HCT116 (cell line): ENCODE measurements around the gene MAPKAP1. TPM values are rescaled to one million over a fixed set of nuclear protein-coding genes. Genes with fewer than 3 reads are reported as not detected.
A peak's percentile ranks its signal among the peaks of the same experiment; 100 is the strongest.

Experiments
- ATAC-seq: fragments of 200-7000 bp; cut with Tn5 transposase; 2 replicates; pipeline ENCODE4 v1.9.1; 2020; ENCODE audit warnings: mild to moderate bottlenecking, moderate library complexity
- BruUV-seq: library from RNA; stranded (reverse); fragments of 400-500 nt; replicated peaks from 2 replicates; lab custom pipeline; 2021; lab: Mats Ljungman, UMichigan
- CTCF ChIA-PET: fragments of 300-600 bp; sonication (Branson Sonifier 250); formaldehyde crosslinking; loops from one replicate; lab custom pipeline; 2021; ENCODE audit warnings: antibody characterized with exemption; lab: Charles Lee
- POLR2A ChIA-PET: fragments of 300-600, 350-600 bp; sonication (Branson Sonifier 250); formaldehyde crosslinking; loops from one replicate; lab custom pipeline; 2021; ENCODE audit warnings: antibody characterized with exemption; lab: Charles Lee
- RAD21 ChIA-PET, 2 experiments: fragments of 300-600 bp; sonication (Branson Sonifier 250); formaldehyde crosslinking; loops; one replicate each; lab custom pipeline; 2023; ENCODE audit warnings: low total read pairs in 2 of 2; ENCODE audit not compliant: uncharacterized antibody in 2 of 2, unreplicated experiment in 2 of 2, low non-redundant PET in 1 of 2; lab: Charles Lee
- DNase-seq: peaks from one replicate; pipeline ENCODE4 v3.0.0-alpha.2; 2010; ENCODE audit warnings: low read depth, low spot score
- H2AFZ ChIP-seq: fragments of 200-600 bp; shearing (Covaris generic), sonication (generic); 2 replicates; pipeline ENCODE4 v1.6.1; 2017; ENCODE audit warnings: low read depth, mixed run types, mixed read lengths, antibody characterized with exemption, low read length; ENCODE audit not compliant: poor library complexity, severe bottlenecking
- H3K27ac ChIP-seq: 2 replicates; pipeline ENCODE4 v1.5.1; 2012; ENCODE audit warnings: low read depth, low read length
- H3K27me3 ChIP-seq: fragments of 200-600 bp; sonication (generic); 2 replicates; pipeline ENCODE4 v1.6.1; 2016; ENCODE audit warnings: mixed run types, low read length, mixed read lengths; ENCODE audit not compliant: insufficient read depth
- H3K36me3 ChIP-seq, 2 experiments: fragments of 200-500 bp in 1 of 2; fragments of 200-600 bp in 1 of 2; sonication (Bioruptor generic) in 1 of 2; sonication (generic) in 1 of 2; 2 replicates each; pipeline versions ENCODE4 v1.5.1 to v1.6.1; 2014 to 2016; ENCODE audit warnings: low read length in 2 of 2, inconsistent platforms in 1 of 2, mixed read lengths in 1 of 2, mixed run types in 1 of 2; ENCODE audit not compliant: insufficient read depth in 2 of 2, control insufficient read depth in 1 of 2
- H3K4me1 ChIP-seq, 2 experiments: fragments of 200-600 bp in 1 of 2; sonication (generic) in 1 of 2; 2 replicates each; pipeline versions ENCODE4 v1.5.1 to v1.6.1; 2012 to 2017; ENCODE audit warnings: low read length in 2 of 2, inconsistent platforms in 1 of 2, mild to moderate bottlenecking in 1 of 2, mixed read lengths in 1 of 2, mixed run types in 1 of 2, moderate library complexity in 1 of 2; ENCODE audit not compliant: insufficient read depth in 2 of 2, control insufficient read depth in 1 of 2
- H3K4me2 ChIP-seq: fragments of 200-600 bp; sonication (generic); 2 replicates; pipeline ENCODE4 v1.6.1; 2017; ENCODE audit warnings: mixed run types, low read length, mixed read lengths
- H3K4me3 ChIP-seq, 2 experiments: fragments of 200-600 bp in 1 of 2; sonication (generic) in 1 of 2; replicated peaks in 1 of 2; 2 replicates each; pipeline ENCODE4 v1.5.1; 2011 to 2016; ENCODE audit warnings: low read length in 2 of 2, control low read depth in 1 of 2, low read depth in 1 of 2, mild to moderate bottlenecking in 1 of 2, mixed read lengths in 1 of 2, mixed run types in 1 of 2
- H3K79me2 ChIP-seq: fragments of 200-600 bp; sonication (generic); 2 replicates; pipeline ENCODE4 v1.6.1; 2017; ENCODE audit warnings: mild to moderate bottlenecking, mixed run types, low read length, moderate library complexity, mixed read lengths; ENCODE audit not compliant: insufficient read depth
- H3K9ac ChIP-seq: fragments of 200-600 bp; sonication (generic); 2 replicates; pipeline ENCODE4 v1.6.1; 2016; ENCODE audit warnings: low read length, mixed read lengths
- H3K9me2 ChIP-seq: fragments of 200-600 bp; sonication (generic), shearing (Covaris generic); 2 replicates; pipeline ENCODE4 v1.6.1; 2017; ENCODE audit warnings: mixed run types, mild to moderate bottlenecking, moderate library complexity; ENCODE audit not compliant: insufficient read depth
- H3K9me3 ChIP-seq, 2 experiments: fragments of 200-500 bp in 1 of 2; fragments of 200-600 bp in 1 of 2; sonication (Bioruptor generic) in 1 of 2; sonication (generic) in 1 of 2; 2 replicates each; pipeline ENCODE4 v1.6.1; 2014 to 2017; ENCODE audit warnings: low read length in 2 of 2, mixed read lengths in 2 of 2, inconsistent platforms in 1 of 2, low read depth in 1 of 2, mild to moderate bottlenecking in 1 of 2, mixed run types in 1 of 2, moderate library complexity in 1 of 2; ENCODE audit not compliant: control insufficient read depth in 1 of 2, insufficient read depth in 1 of 2
- H4K20me1 ChIP-seq: fragments of 200-600 bp; sonication (generic), shearing (Covaris generic); 2 replicates; pipeline ENCODE4 v1.6.1; 2017; ENCODE audit warnings: mixed run types, mild to moderate bottlenecking, moderate library complexity; ENCODE audit not compliant: insufficient read depth
- CBX3 ChIP-seq: IDR thresholded peaks from 2 replicates; pipeline ENCODE4 v1.6.1; 2012; ENCODE audit warnings: low read depth
- EGR1 ChIP-seq: IDR thresholded peaks from 2 replicates; pipeline ENCODE4 v1.6.1; 2012; ENCODE audit warnings: low read depth
- EZH2 ChIP-seq: fragments of 200-600 bp; sonication (generic); IDR thresholded peaks from 2 replicates; pipeline ENCODE4 v1.6.1; 2017; ENCODE audit warnings: antibody characterized with exemption, mixed run types
- EZH2phosphoT487 ChIP-seq: fragments of 200-600 bp; IDR thresholded peaks from 2 replicates; pipeline ENCODE4 v1.6.1; 2018; ENCODE audit warnings: antibody characterized with exemption, borderline replicate concordance
- FOSL1 ChIP-seq: IDR thresholded peaks from 2 replicates; pipeline ENCODE4 v1.6.1; 2012; ENCODE audit warnings: low read depth
- JUND ChIP-seq: IDR thresholded peaks from 2 replicates; pipeline ENCODE4 v1.6.1; 2012
- MAX ChIP-seq: IDR thresholded peaks from 2 replicates; pipeline ENCODE4 v1.6.1; 2012
- POLR2AphosphoS5 ChIP-seq: IDR thresholded peaks from 2 replicates; pipeline ENCODE4 v1.6.1; 2011; ENCODE audit warnings: mild to moderate bottlenecking, low read depth, low read length, moderate library complexity
- REST ChIP-seq: IDR thresholded peaks from 2 replicates; pipeline ENCODE4 v1.6.1; 2012; ENCODE audit warnings: low read depth
- SIN3A ChIP-seq: IDR thresholded peaks from 2 replicates; pipeline ENCODE4 v1.6.1; 2012; ENCODE audit warnings: low read depth
- SP1 ChIP-seq: IDR thresholded peaks from 2 replicates; pipeline ENCODE4 v1.6.1; 2012; ENCODE audit warnings: low read depth
- SRF ChIP-seq: IDR thresholded peaks from 2 replicates; pipeline ENCODE4 v1.6.1; 2012; ENCODE audit warnings: low read depth
- TCF7L2 ChIP-seq: IDR thresholded peaks from 2 replicates; pipeline ENCODE4 v1.7.0; 2011; ENCODE audit warnings: borderline replicate concordance, inconsistent platforms; ENCODE audit not compliant: insufficient read depth, insufficient read length; ENCODE audit errors: extremely low read depth
- YY1 ChIP-seq: IDR thresholded peaks from 2 replicates; pipeline ENCODE4 v1.6.1; 2011; ENCODE audit warnings: low read length, low read depth, moderate library complexity, mild to moderate bottlenecking; ENCODE audit not compliant: insufficient replicate concordance; ENCODE audit errors: extremely low read depth
- ZNF274 ChIP-seq: fragments of 200-500 bp; sonication (Bioruptor generic); IDR thresholded peaks from 2 replicates; pipeline ENCODE4 v1.6.1; 2014; ENCODE audit warnings: mild to moderate bottlenecking, low read depth, low read length, inconsistent platforms
- intact Hi-C: fragments of 100-400 bp; cut with micrococcal nuclease; formaldehyde crosslinking; loops from 2 replicates; pipeline ENCODE4 v1.10.0; 2022
- total RNA-seq: library from RNA; stranded (reverse); gene quantifications from one replicate; pipeline ENCODE4 v1.2.1, GENCODE V29; 2021; ENCODE audit not compliant: unreplicated experiment

MAPKAP1 gene
- total RNA-seq, 1 experiment from 2014 or later = 72.5 TPM

- no peaks in the 10 kb centered on the region for H3K36me3 ChIP-seq
- ChIA-PET RAD21 (no interaction called here), CTCF (no interaction called here), POLR2A (interaction anchor here (1.7 to 2.6 kb wide), 2 partner anchors 8 to 10 kb away, joined by 4 to 12 read pairs; no protein-coding TSS in a partner anchor)
- no peaks in the 10 kb centered on the region for H3K79me2 ChIP-seq
- TF ChIP-seq MAX = no peak
- TF ChIP-seq SIN3A = no peak
- TF ChIP-seq POLR2AphosphoS5 = no peak
- TF ChIP-seq SRF = no peak
- no peak for TF ChIP-seq TCF7L2
- no peak for TF ChIP-seq YY1
- intact Hi-C loops = no loop called here
- DNase-seq = no peak
- H3K9ac ChIP-seq = no peak overlapping the region
- H3K27me3 ChIP-seq = no peaks in the 10 kb centered on the region
- no peak overlapping the region; the same call in 1 of the 2 replicates for H3K4me2 ChIP-seq
- peak; percentile 19; the same call in 1 of the 2 replicates for ATAC-seq
- H3K27ac ChIP-seq = no peak overlapping the region
- no peak overlapping the region for H3K4me3 ChIP-seq
- H4K20me1 ChIP-seq = no peaks in the 10 kb centered on the region
- BruUV-seq = no TSS peak
- H3K4me1 ChIP-seq = peaks cover 0 to 13% of the 10 kb centered on the region in 2 experiments; a peak in 2 of 4 replicates
- no peaks in the 10 kb centered on the region for H3K9me2 ChIP-seq
- no peaks in the 10 kb centered on the region for H3K9me3 ChIP-seq
- H2AFZ ChIP-seq = no peak overlapping the region
These were observed 285.3 kb downstream of the MAPKAP1 start for GRCh38 chr9:125421591-125422181.

- no peak for DNase-seq
- ChIA-PET RAD21 (no interaction called here), CTCF (no interaction called here), POLR2A (interaction anchor here (2.6 kb wide), 1 partner anchor 10 kb away, joined by 12 read pairs; no protein-coding TSS in a partner anchor)
- no peaks in the 10 kb centered on the region for H3K9me3 ChIP-seq
- no peaks in the 10 kb centered on the region for H3K27me3 ChIP-seq
- intact Hi-C loops = no loop called here
- peak; percentile 46; the same call in 1 of the 2 replicates for ATAC-seq
- peaks cover 0 to 9% of the 10 kb centered on the region in 2 experiments; a peak in 2 of 4 replicates for H3K4me1 ChIP-seq
- no peaks in the 10 kb centered on the region for H3K36me3 ChIP-seq
- H3K9ac ChIP-seq = no peak overlapping the region
- no peaks in the 10 kb centered on the region for H3K79me2 ChIP-seq
- no peak overlapping the region for H3K27ac ChIP-seq
- no peaks in the 10 kb centered on the region for H4K20me1 ChIP-seq
- H3K4me3 ChIP-seq = no peak overlapping the region
- H3K9me2 ChIP-seq = no peaks in the 10 kb centered on the region
- H3K4me2 ChIP-seq = no peak overlapping the region; the same call in 1 of the 2 replicates
- no TSS peak for BruUV-seq
- H2AFZ ChIP-seq = no peak overlapping the region
- TF ChIP-seq CBX3 = no peak
- no peak for TF ChIP-seq EZH2
- TF ChIP-seq SRF = no peak
- TF ChIP-seq EZH2phosphoT487 = no peak
- TF ChIP-seq POLR2AphosphoS5 = no peak
- no peak for TF ChIP-seq ZNF274
- no peak for TF ChIP-seq MAX
- no peak for TF ChIP-seq TCF7L2
- TF ChIP-seq REST = no peak
- TF ChIP-seq JUND = no peak
- no peak for TF ChIP-seq EGR1
- TF ChIP-seq FOSL1 = no peak
- TF ChIP-seq SP1 = no peak
These were observed 285.8 kb downstream of the MAPKAP1 start for GRCh38 chr9:125421166-125421565.
